Activated naive CD4-positive, alpha-beta T cell treated with anti-CD3 and anti-CD28 coated beads, Interleukin-2, amount 10 ng/mL, durations not matched to agents 7 days and 5 days (primary cell): ENCODE data around the gene ZNF75A.

Source experiments
- CTCF ChIA-PET: fragments of 350-600 bp; sonication (Branson Sonifier 250); formaldehyde crosslinking; loops from one replicate; lab custom pipeline; 2021; ENCODE audit warnings: antibody characterized with exemption; lab: Charles Lee
- DNase-seq: peaks from one replicate; pipeline ENCODE4 v3.0.0-alpha.2; 2020
- H3K27ac Mint-ChIP-seq: one replicate; pipeline ENCODE4 v1.8.0; 2021; ENCODE audit warnings: mild to moderate bottlenecking, moderate library complexity, mixed read lengths
- H3K27me3 Mint-ChIP-seq: one replicate; pipeline ENCODE4 v1.8.0; 2021; ENCODE audit warnings: mild to moderate bottlenecking, mixed read lengths
- H3K36me3 Mint-ChIP-seq: one replicate; pipeline ENCODE4 v1.8.0; 2021; ENCODE audit warnings: mixed read lengths
- H3K4me1 Mint-ChIP-seq: one replicate; pipeline ENCODE4 v1.8.0; 2021; ENCODE audit warnings: mixed read lengths
- H3K4me3 Mint-ChIP-seq: one replicate; pipeline ENCODE4 v1.8.0; 2021; ENCODE audit warnings: mild to moderate bottlenecking, moderate library complexity, mixed read lengths
- H3K9me3 Mint-ChIP-seq: one replicate; pipeline ENCODE4 v1.8.0; 2021; ENCODE audit warnings: mixed read lengths

Gene ZNF75A

GRCh38 chr16:3364774-3365427, 59.6 kb downstream of the ZNF75A start:
- Mint-ChIP-seq H3K27ac (peak overlapping the region; percentile 91), H3K4me3 (peak overlapping the region; percentile 67), H3K4me1 (peaks cover 17% of the 10 kb centered on the region), H3K36me3 (peaks cover 18% of the 10 kb centered on the region), H3K27me3 (peaks cover 11% of the 10 kb centered on the region), H3K9me3 (peaks cover 34% of the 10 kb centered on the region)
- CTCF ChIA-PET: no interaction called here
- peak; percentile 88 for DNase-seq
